Right lung (tissue), 5 donors: ENCODE results near the gene LSM2. TPM values are rescaled to one million over a fixed set of nuclear protein-coding genes. Genes with fewer than 3 reads are reported as not detected.

Source experiments
- DNase-seq, 2 donors: peaks; one replicate each; pipeline ENCODE4 v3.0.0-alpha.2; 2013
- polyA plus RNA-seq, 5 donors: library from polyadenylated mRNA; unstranded; fragments of 120-200 nt; gene quantifications; one replicate each; pipeline versions ENCODE4 v1.2.1 to v1.2.3, GENCODE V29; 2013; ENCODE audit warnings: inconsistent platforms in 1 of 5, low replicate concordance in 1 of 5; ENCODE audit not compliant: insufficient read length in 5 of 5, insufficient read depth in 1 of 5

LSM2 gene
- polyA plus RNA-seq, 5 donors, result 78.9 to 89.9 (median 81.8) TPM

- no peak for DNase-seq
These were observed 27.5 kb downstream of the LSM2 start for GRCh38 chr6:31778999-31779885.

- DNase-seq, result no peak
These were observed 28.6 kb downstream of the LSM2 start for GRCh38 chr6:31778193-31778592.

DNA sequence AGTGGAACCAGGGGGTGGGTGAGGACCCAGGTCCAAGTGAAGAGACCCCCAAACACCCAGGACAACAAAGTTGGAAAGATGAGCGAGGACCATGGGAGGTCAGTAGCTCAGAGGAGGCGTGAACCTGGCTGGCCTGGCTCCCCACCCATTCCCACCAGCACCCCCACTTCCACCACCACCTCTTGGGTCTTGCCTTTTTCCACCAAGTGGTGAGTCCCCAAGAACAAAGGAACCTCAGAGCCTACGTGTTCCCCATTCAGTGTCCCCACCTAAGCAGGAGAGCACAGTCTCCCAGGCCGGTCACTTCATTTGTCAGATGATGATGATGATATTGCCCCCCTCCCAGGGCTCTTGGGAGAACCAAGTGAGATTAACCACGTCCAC, 29.1 kb downstream of the LSM2 start:
- DNase-seq, result no peak

GRCh38 chr6:31776989-31777666, 29.6 kb downstream of the LSM2 start, which contains the start of gene VWA7:
TSS of gene VWA7 (minus strand) at chr6:31777328. CDS start at chr6:31776779, 549 bp downstream.
- DNase-seq, result peak; percentile 50 to 55

GRCh38 chr6:31776485-31776988, 30.2 kb downstream of the LSM2 start:
- peak in 1 of 2 donors; percentile 51 for DNase-seq

- no peak for DNase-seq
These were observed 30.9 kb downstream of the LSM2 start for GRCh38 chr6:31775633-31776484.

DNA sequence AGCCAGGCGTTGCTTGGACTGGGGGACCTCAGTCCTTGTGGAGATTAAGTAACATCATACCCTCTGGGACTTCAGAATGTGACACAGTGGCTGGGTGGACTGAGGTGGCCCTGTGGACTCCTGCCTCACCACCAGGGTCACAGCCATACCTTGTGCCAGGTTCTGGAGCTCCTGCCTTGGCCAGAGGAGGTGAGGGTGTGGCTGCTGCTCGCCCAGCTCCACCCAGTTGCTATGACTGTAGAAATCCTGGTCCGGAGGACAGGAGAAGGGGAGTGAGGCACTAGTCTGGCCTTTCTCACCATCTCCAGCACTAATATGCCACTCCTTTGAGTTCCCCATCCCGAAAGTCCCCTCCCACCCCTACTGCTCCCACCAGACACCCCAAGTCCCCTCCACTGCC, 31.6 kb downstream of the LSM2 start:
- no peak for DNase-seq

- no peak for DNase-seq
These were observed 34.8 kb downstream of the LSM2 start for GRCh38 chr6:31771992-31772358.

GRCh38 chr6:31770860-31771259, 35.9 kb downstream of the LSM2 start:
- no peak for DNase-seq

DNA sequence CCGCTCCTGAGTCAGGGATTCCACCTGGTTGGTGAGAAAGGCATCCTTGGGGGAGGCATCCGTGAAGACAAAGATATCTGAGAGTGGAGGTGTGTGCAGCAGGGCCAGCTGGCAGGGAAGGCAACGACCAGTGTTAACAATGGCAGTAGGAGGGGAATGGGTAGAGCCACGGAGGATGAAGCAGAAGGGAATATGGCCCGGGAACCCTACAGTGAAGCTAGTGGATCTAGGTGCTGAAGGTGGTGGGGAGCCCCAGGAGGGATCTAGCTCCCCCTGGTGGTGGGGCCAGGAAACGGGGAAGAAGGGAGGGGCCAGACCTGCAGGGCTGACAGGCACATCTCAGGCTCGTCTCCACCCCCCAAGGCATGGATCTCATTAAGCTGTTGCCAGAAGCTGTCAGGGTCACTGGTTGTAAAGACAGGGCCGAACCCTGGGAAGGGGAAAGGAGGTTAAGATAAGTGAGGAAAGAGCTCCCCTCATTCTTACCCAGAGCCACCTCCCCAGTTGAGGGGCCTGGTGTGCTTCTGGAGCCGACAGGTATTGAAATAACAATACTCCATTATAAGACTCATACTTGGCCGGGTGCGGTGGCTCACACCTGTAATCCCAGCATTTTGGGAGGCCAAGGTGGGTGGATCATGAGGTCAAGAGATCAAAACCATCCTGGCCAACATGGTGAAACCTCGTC, 36.9 kb downstream of the LSM2 start:
- no peak for DNase-seq

GRCh38 chr6:31768363-31769257, 38.2 kb downstream of the LSM2 start:
- no peak for DNase-seq

- no peak for DNase-seq
These were observed 39.6 kb downstream of the LSM2 start for GRCh38 chr6:31767096-31767645.

DNA sequence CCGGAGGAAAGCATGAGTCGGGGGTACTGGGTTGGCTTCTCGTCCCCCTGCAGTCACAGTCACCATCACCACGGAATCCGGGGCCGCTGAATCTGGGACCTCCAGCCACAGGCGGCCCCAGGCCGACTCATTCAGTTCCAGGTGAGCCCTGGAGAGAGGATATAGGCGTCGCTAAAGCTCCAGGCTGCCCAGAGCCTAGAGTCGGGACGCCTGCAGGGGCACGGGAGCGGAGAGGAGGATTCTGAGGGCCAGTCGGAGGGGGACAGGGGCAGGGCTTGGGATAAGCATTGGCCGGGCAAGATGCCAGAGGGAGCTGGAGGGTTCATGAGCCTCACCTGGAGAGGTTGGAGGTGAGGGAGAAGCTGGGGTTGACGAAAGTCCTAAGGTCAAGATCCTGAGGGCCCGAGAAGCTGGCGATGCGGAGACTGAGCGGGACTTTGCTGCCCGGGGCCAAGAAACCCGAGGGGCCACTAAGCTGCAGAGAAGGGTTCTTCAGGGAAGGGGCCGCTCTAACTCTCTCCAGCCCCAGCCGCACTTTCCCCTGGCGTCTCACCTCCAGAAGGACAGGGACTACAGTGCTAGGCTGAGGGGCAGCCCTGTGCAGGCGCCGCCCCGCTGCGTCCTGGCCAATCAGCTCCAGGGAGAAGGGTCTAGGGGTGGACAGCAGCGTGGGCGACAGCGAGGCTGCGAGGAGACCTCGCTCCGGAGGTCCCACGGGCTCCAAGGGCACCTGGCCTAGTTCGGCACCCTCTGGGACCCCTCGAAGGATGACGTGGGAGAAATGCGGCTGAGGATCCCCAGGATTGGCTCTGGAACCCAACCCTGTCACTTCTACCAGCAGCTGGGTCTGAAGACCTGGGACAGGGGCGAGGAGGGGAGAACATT, 40.6 kb downstream of the LSM2 start:
- no peak for DNase-seq

- DNase-seq, result no peak
These were observed 41.2 kb downstream of the LSM2 start for GRCh38 chr6:31765559-31765909.

- no peak for DNase-seq
These were observed 42.6 kb downstream of the LSM2 start for GRCh38 chr6:31764198-31764597.

- DNase-seq, result no peak
These were observed 43.2 kb downstream of the LSM2 start for GRCh38 chr6:31763619-31763940.

DNA sequence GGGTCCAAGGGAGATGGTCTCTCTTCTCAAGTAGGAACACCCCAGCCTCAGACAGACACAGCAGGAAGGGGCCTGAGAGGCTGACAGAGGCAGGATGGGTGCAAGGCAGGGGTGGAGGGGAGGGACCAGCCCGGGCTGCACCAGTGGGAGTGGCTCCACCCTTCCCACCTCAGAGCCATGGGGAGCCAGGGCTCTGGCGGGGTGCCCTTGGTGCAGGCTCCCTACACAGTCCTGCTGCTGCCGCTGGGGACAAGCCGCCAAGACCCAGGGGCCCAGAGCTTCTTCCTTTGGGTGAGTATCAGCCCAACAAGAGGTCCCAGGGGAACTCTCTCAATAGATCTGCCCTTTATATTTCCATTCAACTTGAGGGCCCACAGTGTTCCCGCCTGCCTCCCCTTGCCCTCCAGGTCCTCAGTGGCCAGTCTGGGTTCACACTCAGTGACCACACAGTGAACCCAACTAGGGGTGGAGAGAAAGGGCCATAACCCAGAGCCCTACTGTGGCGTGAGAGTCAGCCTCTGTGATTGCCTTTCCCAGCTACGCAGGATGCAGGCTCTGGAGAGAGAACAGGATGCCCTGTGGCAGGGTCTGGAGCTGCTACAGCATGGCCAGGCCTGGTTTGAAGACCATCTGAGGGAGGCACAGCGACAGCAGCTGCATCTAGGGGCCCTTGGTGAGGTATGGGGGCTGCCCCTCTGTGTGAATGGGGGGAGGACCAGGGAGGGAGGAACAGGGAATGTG, 43.7 kb downstream of the LSM2 start:
- DNase-seq, result no peak

GRCh38 chr6:31762356-31762755, 44.4 kb downstream of the LSM2 start, which contains the start of gene SAPCD1:
TSS of gene SAPCD1 (plus strand) at chr6:31762656. CDS start at chr6:31763055, 399 bp downstream.
- no peak for DNase-seq
